Body of pancreas (tissue), 4 donors: ENCODE measurements around the gene LSM10.

Experiments used
- CTCF ChIP-seq, 7 experiments: fragments of 450-650 bp in 4 of 7; fragments of 200-600 bp in 3 of 7; sonication (generic) in 3 of 7; IDR thresholded peaks; one replicate each; pipeline ENCODE4 v1.5.1; 2016 to 2019; ENCODE audit warnings: antibody characterized with exemption in 7 of 7
- POLR2A ChIP-seq, 3 donors: fragments of 450-650 bp; IDR thresholded peaks; one replicate each; pipeline ENCODE4 v1.6.1; 2016; ENCODE audit warnings: antibody characterized with exemption in 3 of 3, mild to moderate bottlenecking in 2 of 3

DNA sequence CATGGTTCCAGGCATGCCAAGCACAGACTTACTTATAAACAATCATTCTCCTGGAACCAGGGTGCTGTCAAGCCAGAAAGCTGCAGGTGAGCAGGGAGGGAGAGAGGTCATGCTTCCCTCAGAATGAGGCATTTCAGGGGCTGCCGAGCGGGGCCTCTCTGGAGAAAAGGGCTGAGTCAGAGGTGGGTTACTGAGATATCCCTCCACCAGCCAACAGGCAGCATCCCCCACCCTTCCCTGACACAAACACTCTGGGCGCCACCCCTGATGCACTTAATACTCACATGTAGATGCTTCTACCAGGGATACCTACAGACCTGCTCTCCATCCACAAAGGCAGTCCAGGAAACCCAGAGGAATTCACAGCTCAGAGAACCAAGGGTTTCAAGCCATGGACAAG, 25.1 kb downstream of the LSM10 start:
- TF ChIP-seq POLR2A (IDR thresholded peaks at IDR 0.05) = no peak
- TF ChIP-seq CTCF (IDR thresholded peaks at IDR 0.05) = no peak
